Fibroblast of lung (primary cell): Measurements from ENCODE around the gene WDR27.

Experiments used
- CTCF ChIP-seq, 2 donors: IDR thresholded peaks in 1 of 2; conservative IDR thresholded peaks in 1 of 2; 1 replicate in 1 of 2; 2 replicates in 1 of 2; pipeline ENCODE4 v1.5.1; 2011 to 2012; ENCODE audit warnings: low read length in 2 of 2, control low read depth in 1 of 2, inconsistent platforms in 1 of 2, low read depth in 1 of 2, mild to moderate bottlenecking in 1 of 2
- EZH2 ChIP-seq: IDR thresholded peaks from 2 replicates; pipeline ENCODE4 v1.5.1; 2012; ENCODE audit warnings: low read length, control low read depth, mild to moderate bottlenecking; ENCODE audit errors: missing control alignments

- no peak for TF ChIP-seq CTCF (conservative IDR thresholded peaks at IDR 0.05 in 1 of 2, IDR thresholded peaks at IDR 0.05 in 1 of 2; ENCODE audit: low read depth in 1 of 2, low read length in 2 of 2)
- no peak for TF ChIP-seq EZH2
These were observed 50.3 kb downstream of the WDR27 start for GRCh38 chr6:169651498-169651897.
